Activated naive CD4-positive, alpha-beta T cell treated with anti-CD3 and anti-CD28 coated beads, Interleukin-2, amount 10 ng/mL, durations not matched to agents 7 days and 5 days (primary cell): ENCODE measurements around the gene ZNF658.
"Not testable (repeated sequence)": the region's sequence is repeated elsewhere in the genome, so short reads cannot be mapped to it uniquely, and the experiment has no call there.

ENCODE experiments used
- CTCF ChIA-PET: fragments of 350-600 bp; sonication (Branson Sonifier 250); formaldehyde crosslinking; loops from one replicate; lab custom pipeline; 2021; ENCODE audit warnings: antibody characterized with exemption; lab: Charles Lee
- DNase-seq: peaks from one replicate; pipeline ENCODE4 v3.0.0-alpha.2; 2020
- H3K27ac Mint-ChIP-seq: one replicate; pipeline ENCODE4 v1.8.0; 2021; ENCODE audit warnings: mild to moderate bottlenecking, moderate library complexity, mixed read lengths
- H3K27me3 Mint-ChIP-seq: one replicate; pipeline ENCODE4 v1.8.0; 2021; ENCODE audit warnings: mild to moderate bottlenecking, mixed read lengths
- H3K36me3 Mint-ChIP-seq: one replicate; pipeline ENCODE4 v1.8.0; 2021; ENCODE audit warnings: mixed read lengths
- H3K4me1 Mint-ChIP-seq: one replicate; pipeline ENCODE4 v1.8.0; 2021; ENCODE audit warnings: mixed read lengths
- H3K4me3 Mint-ChIP-seq: one replicate; pipeline ENCODE4 v1.8.0; 2021; ENCODE audit warnings: mild to moderate bottlenecking, moderate library complexity, mixed read lengths
- H3K9me3 Mint-ChIP-seq: one replicate; pipeline ENCODE4 v1.8.0; 2021; ENCODE audit warnings: mixed read lengths

The ZNF658 gene

GRCh38 chr9:66952576-66952975, 52.1 kb downstream of the ZNF658 start:
- CTCF ChIA-PET, H3K36me3 Mint-ChIP-seq, DNase-seq, H3K27ac Mint-ChIP-seq, H3K27me3 Mint-ChIP-seq, H3K4me3 Mint-ChIP-seq, H3K9me3 Mint-ChIP-seq, H3K4me1 Mint-ChIP-seq: not testable (repeated sequence)
